Keratinocyte (primary cell): Measurements from ENCODE around the gene RNU2-63P. TPM values are rescaled to one million over a fixed set of nuclear protein-coding genes. Genes with fewer than 3 reads are reported as not detected.

ENCODE experiments used
- DNase-seq: peaks from one replicate; pipeline ENCODE4 v3.0.0-alpha.2; 2011; ENCODE audit warnings: low read depth, missing footprints, low spot score
- FAIRE-seq: peaks from 2 replicates; lab custom pipeline; 2011; peaks lifted over from hg19 to GRCh38; lab: Jason Lieb, UNC
- H2AFZ ChIP-seq: 2 replicates; pipeline ENCODE4 v1.6.0; 2012; ENCODE audit warnings: low read length, control low read depth, inconsistent platforms; ENCODE audit not compliant: control insufficient read depth
- H3K27ac ChIP-seq: 2 replicates; pipeline ENCODE4 v1.5.1; 2011; ENCODE audit warnings: low read length; ENCODE audit not compliant: control insufficient read depth, insufficient read depth
- H3K27me3 ChIP-seq: 3 replicates; pipeline ENCODE4 v1.6.0; 2011; ENCODE audit warnings: low read length; ENCODE audit not compliant: control insufficient read depth, insufficient read depth; ENCODE audit errors: extremely low read depth
- H3K36me3 ChIP-seq, 2 experiments: 2 replicates in 1 of 2; 3 replicates in 1 of 2; pipeline ENCODE4 v1.5.1; 2011; ENCODE audit warnings: low read length in 2 of 2, mild to moderate bottlenecking in 1 of 2; ENCODE audit not compliant: control insufficient read depth in 2 of 2, insufficient read depth in 2 of 2; ENCODE audit errors: extremely low read depth in 1 of 2
- H3K4me1 ChIP-seq: 3 replicates; pipeline ENCODE4 v1.5.1; 2011; ENCODE audit warnings: low read length; ENCODE audit not compliant: control insufficient read depth, insufficient read depth; ENCODE audit errors: extremely low read depth
- H3K4me2 ChIP-seq: 3 replicates; pipeline ENCODE4 v1.6.0; 2011; ENCODE audit warnings: low read depth, low read length; ENCODE audit not compliant: control insufficient read depth, insufficient read depth; ENCODE audit errors: extremely low read depth
- H3K4me3 ChIP-seq, 3 experiments: fragments of 200-600 bp in 1 of 3; sonication (generic) in 1 of 3; 2 replicates in 2 of 3; 3 replicates in 1 of 3; pipeline ENCODE4 v1.5.1; 2011 to 2016; ENCODE audit warnings: low read length in 3 of 3, mild to moderate bottlenecking in 3 of 3, control low read depth in 2 of 3, inconsistent platforms in 1 of 3, low read depth in 1 of 3, mixed read lengths in 1 of 3, mixed run types in 1 of 3, moderate library complexity in 1 of 3; ENCODE audit not compliant: control insufficient read depth in 2 of 3, insufficient read depth in 2 of 3; ENCODE audit errors: extremely low read depth in 1 of 3
- H3K79me2 ChIP-seq: 2 replicates; pipeline ENCODE4 v1.6.0; 2012; ENCODE audit warnings: low read length; ENCODE audit not compliant: control insufficient read depth, insufficient read depth
- H3K9ac ChIP-seq: 3 replicates; pipeline ENCODE4 v1.6.0; 2011; ENCODE audit warnings: low read length; ENCODE audit not compliant: control insufficient read depth, insufficient read depth; ENCODE audit errors: extremely low read depth
- H3K9me1 ChIP-seq: 3 replicates; pipeline ENCODE4 v1.6.0; 2011; ENCODE audit warnings: low read length; ENCODE audit not compliant: control insufficient read depth, insufficient read depth; ENCODE audit errors: extremely low read depth
- H3K9me3 ChIP-seq: 2 replicates; pipeline ENCODE4 v1.5.1; 2012; ENCODE audit warnings: low read depth, low read length; ENCODE audit not compliant: control insufficient read depth
- H4K20me1 ChIP-seq: 3 replicates; pipeline ENCODE4 v1.6.0; 2011; ENCODE audit warnings: low read length; ENCODE audit not compliant: control insufficient read depth, insufficient read depth; ENCODE audit errors: extremely low read depth
- EZH2 ChIP-seq: IDR thresholded peaks from one replicate; pipeline ENCODE4 v1.6.1; 2012; ENCODE audit warnings: inconsistent platforms, mild to moderate bottlenecking, low read length, moderate library complexity
- dilution Hi-C: fragments of 300-500 bp; cut with MboI; formaldehyde crosslinking; loops from one replicate; pipeline ENCODE4 v1.7.0; 2020; ENCODE audit warnings: low sequenced_read_pairs; ENCODE audit not compliant: extremely low pct_ligation_motif_present
- polyA plus RNA-seq, 5 experiments: library from polyadenylated mRNA; depleted of rRNA in 3 of 5; stranded (reverse) in 3 of 5; stranded (forward) in 1 of 5; unstranded in 1 of 5; fragments of >200 nt; gene quantifications; 1 replicate in 1 of 5; 2 replicates in 3 of 5; 3 replicates in 1 of 5; pipeline versions ENCODE4 v1.2.1 to v1.2.3, GENCODE V29; 2011 to 2012; ENCODE audit warnings: missing spikeins in 2 of 5, low read depth in 1 of 5, low replicate concordance in 1 of 5
- TF ChIP-seq, protein P1 (sequence below), 3 experiments: IDR thresholded peaks in 1 of 3; conservative IDR thresholded peaks in 1 of 3; optimal IDR thresholded peaks in 1 of 3; 2 replicates in 2 of 3; 3 replicates in 1 of 3; pipeline versions ENCODE3 to v1.5.1; 2011; ENCODE audit warnings: low read length in 3 of 3, mild to moderate bottlenecking in 3 of 3, moderate library complexity in 2 of 3, control low read depth in 1 of 3, inconsistent platforms in 1 of 3; ENCODE audit not compliant: insufficient read depth in 2 of 3; ENCODE audit errors: extremely low read depth in 1 of 3

RNU2-63P gene
- polyA plus RNA-seq, 1 donor (not counting 4 experiments of a cell fraction or from before 2014, with no cell fraction given), result 2.4 TPM

- DNase-seq, result peak; percentile 52
- Histone ChIP-seq H3K9me3 (no peaks in the 10 kb centered on the region), H3K4me1 (peaks cover 28% of the 10 kb centered on the region), H3K4me2 (no peak overlapping the region), H3K9me1 (no peaks in the 10 kb centered on the region), H3K27me3 (no peaks in the 10 kb centered on the region), H3K4me3 (no peak overlapping the region), H4K20me1 (no peaks in the 10 kb centered on the region), H3K79me2 (no peaks in the 10 kb centered on the region), H3K9ac (no peak overlapping the region), H3K36me3 (peaks cover 2 to 7% of the 10 kb centered on the region in 2 experiments), H3K27ac (peak overlapping the region; percentile 44), H2AFZ (no peak overlapping the region)
- dilution Hi-C loops, result no loop called here
- peak; percentile 44 for FAIRE-seq
- TF ChIP-seq, protein P1, sequence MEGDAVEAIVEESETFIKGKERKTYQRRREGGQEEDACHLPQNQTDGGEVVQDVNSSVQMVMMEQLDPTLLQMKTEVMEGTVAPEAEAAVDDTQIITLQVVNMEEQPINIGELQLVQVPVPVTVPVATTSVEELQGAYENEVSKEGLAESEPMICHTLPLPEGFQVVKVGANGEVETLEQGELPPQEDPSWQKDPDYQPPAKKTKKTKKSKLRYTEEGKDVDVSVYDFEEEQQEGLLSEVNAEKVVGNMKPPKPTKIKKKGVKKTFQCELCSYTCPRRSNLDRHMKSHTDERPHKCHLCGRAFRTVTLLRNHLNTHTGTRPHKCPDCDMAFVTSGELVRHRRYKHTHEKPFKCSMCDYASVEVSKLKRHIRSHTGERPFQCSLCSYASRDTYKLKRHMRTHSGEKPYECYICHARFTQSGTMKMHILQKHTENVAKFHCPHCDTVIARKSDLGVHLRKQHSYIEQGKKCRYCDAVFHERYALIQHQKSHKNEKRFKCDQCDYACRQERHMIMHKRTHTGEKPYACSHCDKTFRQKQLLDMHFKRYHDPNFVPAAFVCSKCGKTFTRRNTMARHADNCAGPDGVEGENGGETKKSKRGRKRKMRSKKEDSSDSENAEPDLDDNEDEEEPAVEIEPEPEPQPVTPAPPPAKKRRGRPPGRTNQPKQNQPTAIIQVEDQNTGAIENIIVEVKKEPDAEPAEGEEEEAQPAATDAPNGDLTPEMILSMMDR (optimal IDR thresholded peaks at IDR 0.05 in 1 of 3, IDR thresholded peaks at IDR 0.05 in 1 of 3, conservative IDR thresholded peaks at IDR 0.05 in 1 of 3; ENCODE audit: extremely low read depth in 1 of 3, insufficient read depth in 2 of 3, low read length in 3 of 3), result no peak
- TF ChIP-seq EZH2, result no peak
Observed at GRCh38 chr2:88038263-88039105, 22.1 kb upstream of the RNU2-63P start.

GRCh38 chr2:88036606-88037005 is 20.3 kb upstream of the RNU2-63P start:
- no peak overlapping the region for H3K9ac ChIP-seq
- no peaks in the 10 kb centered on the region for H3K9me3 ChIP-seq
- TF ChIP-seq, protein P1 (optimal IDR thresholded peaks at IDR 0.05 in 1 of 3, IDR thresholded peaks at IDR 0.05 in 1 of 3, conservative IDR thresholded peaks at IDR 0.05 in 1 of 3; ENCODE audit: extremely low read depth in 1 of 3, insufficient read depth in 2 of 3, low read length in 3 of 3), result no peak
- TF ChIP-seq EZH2, result no peak
- no peak overlapping the region for H3K4me2 ChIP-seq
- H3K27ac ChIP-seq, result no peak overlapping the region
- no peak for FAIRE-seq
- dilution Hi-C loops, result no loop called here
- H3K79me2 ChIP-seq, result no peaks in the 10 kb centered on the region
- H2AFZ ChIP-seq, result no peak overlapping the region
- H3K4me3 ChIP-seq, result no peak overlapping the region
- peaks cover 3 to 7% of the 10 kb centered on the region in 2 experiments for H3K36me3 ChIP-seq
- DNase-seq, result no peak
- H3K9me1 ChIP-seq, result no peaks in the 10 kb centered on the region
- H3K27me3 ChIP-seq, result no peaks in the 10 kb centered on the region
- no peaks in the 10 kb centered on the region for H4K20me1 ChIP-seq
- H3K4me1 ChIP-seq, result peaks cover 14% of the 10 kb centered on the region
